Esophagus muscularis mucosa (tissue), 4 donors: ENCODE results near the gene UNG. TPM values are rescaled to one million over a fixed set of nuclear protein-coding genes. Genes with fewer than 3 reads are reported as not detected.
"Not testable (repeated sequence)": the region's sequence is repeated elsewhere in the genome, so short reads cannot be mapped to it uniquely, and the experiment has no call there.

ENCODE experiments used
- DNase-seq: peaks from one replicate; pipeline ENCODE4 v3.0.0-alpha.2; 2017; ENCODE audit errors: extremely low spot score
- H3K27ac ChIP-seq, 4 donors: fragments of 200-600 bp; sonication (generic); replicated peaks in 1 of 4; 1 replicate in 3 of 4; 2 replicates in 1 of 4; pipeline ENCODE4 v1.5.1; 2016 to 2019; ENCODE audit warnings: mild to moderate bottlenecking in 1 of 4
- H3K27me3 ChIP-seq, 4 donors: fragments of 200-600 bp; sonication (generic); one replicate each; pipeline versions ENCODE4 v1.5.1 to v1.6.0; 2016 to 2019
- H3K36me3 ChIP-seq, 4 donors: fragments of 200-600 bp; sonication (generic); one replicate each; pipeline ENCODE4 v1.5.1; 2016 to 2019
- H3K4me1 ChIP-seq, 4 donors: fragments of 200-600 bp; sonication (generic); one replicate each; pipeline ENCODE4 v1.5.1; 2016 to 2019
- H3K4me3 ChIP-seq, 4 donors: fragments of 200-600 bp; sonication (generic); 1 replicate in 2 of 4; 2 replicates in 2 of 4; pipeline ENCODE4 v1.5.1; 2016 to 2019; ENCODE audit warnings: mild to moderate bottlenecking in 4 of 4, moderate library complexity in 1 of 4
- H3K9me3 ChIP-seq, 4 donors: fragments of 200-600 bp; sonication (generic); 1 replicate in 3 of 4; 2 replicates in 1 of 4; pipeline ENCODE4 v1.5.1; 2016 to 2019
- EP300 ChIP-seq: sonication (generic); formaldehyde crosslinking; IDR thresholded peaks from one replicate; pipeline ENCODE4 v1.6.1; 2017; ENCODE audit warnings: antibody characterized with exemption
- POLR2A ChIP-seq: fragments of 450-650 bp; IDR thresholded peaks from one replicate; pipeline ENCODE4 v1.6.1; 2017; ENCODE audit warnings: antibody characterized with exemption, moderate library complexity, mild to moderate bottlenecking, low read depth
- POLR2AphosphoS5 ChIP-seq, 2 donors: sonication (generic); formaldehyde crosslinking; IDR thresholded peaks; one replicate each; pipeline ENCODE4 v1.6.1; 2017; ENCODE audit warnings: antibody characterized with exemption in 2 of 2
- WGBS: methylation state at CpG from one replicate; pipeline ENCODE4 v1.1.5; 2018; 5-methylcytosine and 5-hydroxymethylcytosine counted together
- intact Hi-C: fragments of 100-400 bp; cut with DNase I; formaldehyde crosslinking; loops from one replicate; pipeline ENCODE4 v1.15.1; 2023
- total RNA-seq, 4 donors: library from RNA; depleted of rRNA; stranded (reverse); fragments of >200 nt; gene quantifications; one replicate each; pipeline versions ENCODE4 v1.1.0 to v1.2.1, GENCODE V29; 2016
- TF ChIP-seq, protein P1 (sequence below), 3 experiments: fragments of 200-600 bp in 2 of 3; fragments of 450-650 bp in 1 of 3; sonication (generic) in 2 of 3; IDR thresholded peaks; one replicate each; pipeline ENCODE4 v1.5.1; 2017 to 2019; ENCODE audit warnings: antibody characterized with exemption in 3 of 3, mild to moderate bottlenecking in 2 of 3, moderate library complexity in 1 of 3

UNG gene
- 10 to 100 TPM; 11.2 to 18.4 (median 14.3) TPM for total RNA-seq

DNA sequence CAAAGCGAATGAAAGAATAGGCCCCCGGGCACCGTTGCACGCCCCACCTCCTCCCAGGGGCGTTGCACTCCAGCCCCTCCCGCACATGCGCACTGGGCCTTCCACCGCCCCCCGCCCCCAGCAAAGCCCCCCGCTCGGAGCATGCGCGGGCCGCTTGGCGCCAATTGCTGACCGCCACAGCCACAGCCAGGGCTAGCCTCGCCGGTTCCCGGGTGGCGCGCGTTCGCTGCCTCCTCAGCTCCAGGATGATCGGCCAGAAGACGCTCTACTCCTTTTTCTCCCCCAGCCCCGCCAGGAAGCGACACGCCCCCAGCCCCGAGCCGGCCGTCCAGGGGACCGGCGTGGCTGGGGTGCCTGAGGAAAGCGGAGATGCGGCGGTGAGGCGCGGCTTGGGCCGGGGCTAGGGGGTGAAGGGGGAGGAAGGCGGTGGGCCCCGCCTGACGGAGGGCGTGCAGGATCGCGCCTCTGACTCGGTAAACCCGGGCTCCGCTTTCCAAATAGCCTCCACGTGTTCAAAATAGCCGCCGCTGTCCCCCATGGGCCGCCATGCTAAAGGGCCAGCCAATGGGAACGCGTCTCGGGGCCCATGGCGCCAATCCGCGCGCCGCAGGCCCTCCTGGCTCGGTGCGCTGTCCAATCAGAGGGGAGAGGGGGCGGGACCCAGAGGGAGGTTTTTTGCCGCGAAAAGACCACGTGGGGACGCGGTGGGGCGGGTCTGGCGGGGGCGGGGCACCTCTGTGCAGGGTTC is at the start of gene UNG:
UNG (plus strand) TSS at position 163 of the 748 bp plus-strand sequence; CDS start at position 246, 83 bp downstream.
- peaks cover 27 to 48% (median 45%) of the 10 kb centered on the region in 4 donors for H3K4me1 ChIP-seq
- no peaks in the 10 kb centered on the region for H3K9me3 ChIP-seq
- peaks cover 0 to 3% (median 0%) of the 10 kb centered on the region in 4 donors for H3K27me3 ChIP-seq
- peak; percentile 99 for DNase-seq
- intact Hi-C loops, result no loop called here
- TF ChIP-seq, protein P1, sequence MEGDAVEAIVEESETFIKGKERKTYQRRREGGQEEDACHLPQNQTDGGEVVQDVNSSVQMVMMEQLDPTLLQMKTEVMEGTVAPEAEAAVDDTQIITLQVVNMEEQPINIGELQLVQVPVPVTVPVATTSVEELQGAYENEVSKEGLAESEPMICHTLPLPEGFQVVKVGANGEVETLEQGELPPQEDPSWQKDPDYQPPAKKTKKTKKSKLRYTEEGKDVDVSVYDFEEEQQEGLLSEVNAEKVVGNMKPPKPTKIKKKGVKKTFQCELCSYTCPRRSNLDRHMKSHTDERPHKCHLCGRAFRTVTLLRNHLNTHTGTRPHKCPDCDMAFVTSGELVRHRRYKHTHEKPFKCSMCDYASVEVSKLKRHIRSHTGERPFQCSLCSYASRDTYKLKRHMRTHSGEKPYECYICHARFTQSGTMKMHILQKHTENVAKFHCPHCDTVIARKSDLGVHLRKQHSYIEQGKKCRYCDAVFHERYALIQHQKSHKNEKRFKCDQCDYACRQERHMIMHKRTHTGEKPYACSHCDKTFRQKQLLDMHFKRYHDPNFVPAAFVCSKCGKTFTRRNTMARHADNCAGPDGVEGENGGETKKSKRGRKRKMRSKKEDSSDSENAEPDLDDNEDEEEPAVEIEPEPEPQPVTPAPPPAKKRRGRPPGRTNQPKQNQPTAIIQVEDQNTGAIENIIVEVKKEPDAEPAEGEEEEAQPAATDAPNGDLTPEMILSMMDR (IDR thresholded peaks at IDR 0.05), result no peak
- peak in 1 of 2 donors; percentile 58 for TF ChIP-seq POLR2AphosphoS5 (IDR thresholded peaks at IDR 0.05)
- H3K36me3 ChIP-seq, result peaks cover 6 to 27% (median 17%) of the 10 kb centered on the region in 4 donors
- peak within 1 kb of the TSS; percentile 70 to 95 (median 83) for H3K4me3 ChIP-seq
- peak within 1 kb of the TSS; percentile 84 to 93 (median 90) for H3K27ac ChIP-seq
- WGBS, result 0% methylated on average over 31 of the region's 71 CpGs

DNA sequence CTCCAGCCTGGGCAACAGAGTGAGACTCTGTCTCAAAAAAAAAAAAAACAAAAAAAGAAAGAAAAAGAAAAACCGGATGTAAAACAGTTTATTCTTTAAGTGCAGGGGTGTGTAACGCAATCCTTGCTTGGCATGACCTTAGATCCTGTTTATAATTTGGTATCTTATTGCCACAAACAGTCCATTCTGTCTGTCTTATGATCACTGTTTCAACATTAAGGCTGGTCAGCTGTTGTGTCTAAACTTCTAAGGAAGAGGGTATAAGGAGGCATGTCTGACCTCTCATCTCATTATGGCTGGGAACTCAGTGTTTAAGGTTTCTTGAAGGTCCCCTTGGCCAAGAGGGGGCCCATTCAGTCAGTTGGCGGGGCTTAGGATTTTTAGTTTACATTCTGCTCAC is 48.7 kb upstream of the UNG start:
- H3K9me3 ChIP-seq, H3K36me3 ChIP-seq, H3K4me3 ChIP-seq, DNase-seq, H3K27ac ChIP-seq, intact Hi-C loops: not testable (repeated sequence)
- 92% methylated on average over 3 of the region's 3 CpGs for WGBS
- peaks cover 0 to 14% (median 0%) of the 10 kb centered on the region in 4 donors for H3K27me3 ChIP-seq
- H3K4me1 ChIP-seq, result peaks cover 10 to 14% (median 14%) of the 10 kb centered on the region in 4 donors

DNA sequence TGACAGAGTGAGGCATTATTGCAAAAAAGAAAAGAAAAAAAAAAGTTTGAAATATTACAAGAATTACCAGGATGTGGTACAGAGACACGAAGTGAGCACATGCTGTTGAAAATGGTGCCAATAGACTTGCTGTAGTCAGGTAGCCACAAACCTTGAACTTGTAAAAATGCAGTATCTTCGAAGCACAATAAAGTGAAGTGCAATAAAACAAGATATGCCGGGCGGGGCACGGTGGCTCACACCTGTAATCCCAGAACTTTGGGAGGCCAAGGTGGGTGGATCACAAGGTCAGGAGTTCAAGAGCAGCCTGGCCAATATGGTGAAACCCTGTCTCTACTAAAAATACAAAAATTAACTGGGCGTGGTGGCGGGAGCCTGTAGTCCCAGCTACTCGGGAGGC is 47.6 kb upstream of the UNG start:
- peaks cover 16 to 23% (median 22%) of the 10 kb centered on the region in 4 donors for H3K4me1 ChIP-seq
- 73% methylated on average over 8 of the region's 8 CpGs for WGBS
- H3K27me3 ChIP-seq, H3K27ac ChIP-seq, intact Hi-C loops, DNase-seq, H3K36me3 ChIP-seq, H3K9me3 ChIP-seq, H3K4me3 ChIP-seq: not testable (repeated sequence)

DNA sequence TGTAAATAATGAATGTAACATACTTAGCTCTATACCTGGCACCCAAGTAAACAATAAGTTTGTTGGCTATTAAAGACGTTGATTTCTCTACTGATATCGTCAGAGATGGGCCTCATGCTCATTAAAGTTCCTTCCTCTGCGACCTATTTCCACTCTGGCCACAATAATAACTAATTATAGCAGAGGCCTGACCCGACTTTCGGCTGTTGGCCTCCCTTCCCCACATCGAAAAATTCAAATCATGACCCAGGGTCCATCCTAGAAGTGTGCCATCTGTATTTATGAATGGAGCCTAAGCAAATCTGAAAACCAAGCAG is 45.3 kb upstream of the UNG start:
- 17% methylated on average over 6 of the region's 6 CpGs for WGBS
- peaks cover 16 to 23% (median 22%) of the 10 kb centered on the region in 4 donors for H3K4me1 ChIP-seq
- TF ChIP-seq POLR2A (no peak), EP300 (no peak), POLR2AphosphoS5 (IDR thresholded peaks at IDR 0.05) (no peak)
- TF ChIP-seq, protein P1 (IDR thresholded peaks at IDR 0.05), result no peak
- peaks cover 0 to 5% (median 0%) of the 10 kb centered on the region in 4 donors for H3K36me3 ChIP-seq
- DNase-seq, result no peak
- peak overlapping the region; percentile 79 to 98 (median 92) for H3K4me3 ChIP-seq
- no peaks in the 10 kb centered on the region for H3K9me3 ChIP-seq
- H3K27ac ChIP-seq, result peak overlapping the region; percentile 83 to 90 (median 85)
- no peaks in the 10 kb centered on the region for H3K27me3 ChIP-seq
- intact Hi-C loops, result no loop called here

DNA sequence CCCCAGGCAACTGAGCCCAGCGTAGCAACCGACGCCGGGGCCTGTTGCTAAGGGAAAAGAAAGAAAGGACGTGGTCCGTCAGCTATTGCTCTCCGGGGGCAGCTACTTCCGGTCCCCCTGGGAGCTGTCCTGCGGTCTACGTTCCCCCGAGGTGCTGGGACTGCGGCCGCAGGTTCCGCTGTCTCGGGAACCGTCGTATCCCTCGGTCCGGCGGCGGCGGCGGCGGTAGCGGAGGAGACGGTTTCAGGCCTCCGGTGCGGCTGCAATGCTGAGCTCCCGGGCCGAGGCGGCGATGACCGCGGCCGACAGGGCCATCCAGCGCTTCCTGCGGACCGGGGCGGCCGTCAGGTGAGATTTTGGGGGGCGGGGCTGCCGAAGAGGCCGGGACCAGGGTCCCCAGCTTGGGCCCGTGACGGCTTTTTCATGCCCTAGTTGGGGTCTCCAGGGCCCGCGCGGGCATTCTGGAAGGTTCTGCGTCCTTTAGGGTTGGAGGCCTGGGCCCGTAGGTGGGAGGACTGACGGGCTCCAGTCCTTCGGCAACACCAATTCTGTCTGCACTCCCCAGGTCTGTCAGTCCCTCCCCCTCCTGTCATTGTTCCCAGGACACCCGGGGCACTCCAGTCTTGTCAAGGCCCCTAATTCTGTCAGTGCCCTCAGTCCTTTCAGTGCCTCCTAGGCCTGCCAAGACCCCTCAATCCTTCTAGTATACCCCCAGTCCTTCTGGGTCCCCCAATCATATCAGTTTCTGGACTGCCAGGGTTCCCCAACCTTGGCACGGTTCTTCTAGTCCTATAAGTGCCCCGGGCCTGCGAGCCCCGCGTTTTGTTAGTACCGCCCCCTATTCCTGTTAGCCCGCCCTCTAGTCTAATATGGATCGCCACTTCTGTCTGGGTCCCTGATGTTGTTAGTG is 44.7 kb upstream of the UNG start, which contains the start of gene USP30:
USP30 (plus strand) TSS at position 163 of the 910 bp plus-strand sequence; CDS start at position 266, 103 bp downstream.
- H3K27ac ChIP-seq, result peak within 1 kb of the TSS; percentile 83 to 90 (median 85)
- no peaks in the 10 kb centered on the region for H3K9me3 ChIP-seq
- peak within 1 kb of the TSS; percentile 79 to 98 (median 92) for H3K4me3 ChIP-seq
- peaks cover 16 to 23% (median 22%) of the 10 kb centered on the region in 4 donors for H3K4me1 ChIP-seq
- intact Hi-C loops, result no loop called here
- H3K27me3 ChIP-seq, result no peaks in the 10 kb centered on the region
- TF ChIP-seq POLR2A, result no peak
- TF ChIP-seq, protein P1 (IDR thresholded peaks at IDR 0.05), result peak in 1 of 3 experiments; percentile 25
- peak; percentile 70 to 88 for TF ChIP-seq POLR2AphosphoS5 (IDR thresholded peaks at IDR 0.05)
- DNase-seq, result peak; percentile 94
- H3K36me3 ChIP-seq, result peaks cover 0 to 10% (median 2%) of the 10 kb centered on the region in 4 donors
- WGBS, result under 1% methylated on average over 29 of the region's 61 CpGs
